ENCODE results near the gene KRT26. TPM values are rescaled to one million over a fixed set of nuclear protein-coding genes. Genes with fewer than 3 reads are reported as not detected.

The KRT26 gene
- total and polyA plus RNA-seq, 2 of the 8 experiments (the other 6 are each of a cell fraction or from before 2014, with no cell fraction given) = not detected

- H3K23me2 ChIP-seq (ENCODE audit: low read depth, low read length) = no peaks in the 10 kb centered on the region; the same call in 1 of the 2 replicates
- no peaks in the 10 kb centered on the region for H3K4me1 ChIP-seq (replicated peaks in 1 of 4; ENCODE audit: control insufficient read depth in 3 of 4, insufficient read depth in 4 of 4, low read length in 3 of 4)
- H2BK120ac ChIP-seq (replicated peaks; ENCODE audit: low read depth, low read length) = no peak overlapping the region
- no peak overlapping the region for H3K9ac ChIP-seq (replicated peaks in 1 of 4; ENCODE audit: extremely low read depth in 1 of 4, low read depth in 3 of 4, low read length in 3 of 4)
- H3K9me3 ChIP-seq (ENCODE audit: insufficient read depth in 2 of 2, low read depth in 1 of 2, low read length in 1 of 2) = no peaks in the 10 kb centered on the region
- ChIA-PET CTCF (ENCODE audit: partially characterized antibody) (interaction anchor here (1.5 to 1.6 kb wide), 3 partner anchors 9 to 131 kb away, joined by 3 to 6 read pairs (median 3); no protein-coding TSS in a partner anchor), POLR2A (ENCODE audit: partially characterized antibody) (no interaction called here)
- H3K18ac ChIP-seq (ENCODE audit: extremely low read depth, low read length) = no peak overlapping the region
- H3K14ac ChIP-seq (ENCODE audit: insufficient read length) = no peak overlapping the region
- H3K23ac ChIP-seq (ENCODE audit: insufficient read length) = no peak overlapping the region
- H2AFZ ChIP-seq (ENCODE audit: low read length) = no peak overlapping the region; the same call in 1 of the 2 replicates
- no peak overlapping the region for H4K5ac ChIP-seq (ENCODE audit: insufficient read length, low read depth, low read length)
- DNase-seq (ENCODE audit: low read depth in 1 of 2, low spot score in 2 of 2) = no peak
- H2BK20ac ChIP-seq (ENCODE audit: low read length) = no peak overlapping the region
- no peaks in the 10 kb centered on the region for H3K79me1 ChIP-seq (ENCODE audit: low read depth, low read length)
- H4K91ac ChIP-seq (replicated peaks; ENCODE audit: insufficient read length, low read length) = no peak overlapping the region
- 90% methylated on average over 14 of the region's 14 CpGs; no CpG with 5 or more reads in 1 of the 2 experiments for WGBS, 2 experiments (ENCODE audit: extremely low coverage in 1 of 2, insufficient coverage in 1 of 2, insufficient read length in 1 of 2, insufficient replicate concordance in 2 of 2, low coverage in 1 of 2, low lambda C conversion rate in 2 of 2, missing lambda C conversion rate in 1 of 2)
- no peak overlapping the region for H2BK15ac ChIP-seq (ENCODE audit: low read length)
- H2BK12ac ChIP-seq (ENCODE audit: low read depth, low read length) = no peak overlapping the region
- H3K4me3 ChIP-seq (ENCODE audit: extremely low read depth in 1 of 4, insufficient read depth in 2 of 4, low read depth in 3 of 4, low read length in 4 of 4) = no peak overlapping the region
- FAIRE-seq = no peak
- no peak overlapping the region for H4K8ac ChIP-seq (ENCODE audit: extremely low read depth, insufficient read depth, low read length)
- H3K56ac ChIP-seq (replicated peaks; ENCODE audit: insufficient read length, low read depth, low read length) = no peak overlapping the region
- no peak overlapping the region for H2BK5ac ChIP-seq (ENCODE audit: low read depth, low read length)
- H3K4me2 ChIP-seq (ENCODE audit: insufficient read depth in 1 of 2, low read depth in 2 of 2, low read length in 2 of 2) = no peak overlapping the region
- H3K27me3 ChIP-seq (replicated peaks in 1 of 4; ENCODE audit: control insufficient read depth in 3 of 4, extremely low read depth in 1 of 4, insufficient read depth in 3 of 4, low read length in 3 of 4) = peaks cover 0 to 1% (median 0%) of the 10 kb centered on the region in 4 experiments; a peak in 1 of 7 replicates
- H3K79me2 ChIP-seq (ENCODE audit: control insufficient read depth in 1 of 2, insufficient read depth in 2 of 2, low read length in 2 of 2) = no peaks in the 10 kb centered on the region
- H3K4ac ChIP-seq (replicated peaks; ENCODE audit: insufficient read length, low read depth, low read length) = no peak overlapping the region
- no peak overlapping the region for H3K27ac ChIP-seq (ENCODE audit: low read depth, low read length)
- H4K20me1 ChIP-seq (replicated peaks in 1 of 2; ENCODE audit: control insufficient read depth in 1 of 2, insufficient read depth in 2 of 2, low read length in 2 of 2) = no peaks in the 10 kb centered on the region
- H3K36me3 ChIP-seq (ENCODE audit: control insufficient read depth in 2 of 4, insufficient read depth in 4 of 4, low read length in 3 of 4) = no peaks in the 10 kb centered on the region
- no peak overlapping the region for H2AK5ac ChIP-seq (ENCODE audit: low read depth, low read length)
- TF ChIP-seq SP4 (IDR thresholded peaks at IDR 0.05; ENCODE audit: low read length) (no peak), PHF8 (conservative IDR thresholded peaks at IDR 0.05; ENCODE audit: low read depth, low read length) (no peak), NRF1 (IDR thresholded peaks at IDR 0.05; ENCODE audit: low read depth, low read length) (no peak), GTF2F1 (IDR thresholded peaks at IDR 0.05; ENCODE audit: borderline replicate concordance, low read depth, low read length) (no peak), KDM4A (IDR thresholded peaks at IDR 0.05; ENCODE audit: low read depth, low read length, severe bottlenecking) (no peak), SIX5 (IDR thresholded peaks at IDR 0.05; ENCODE audit: low read depth, low read length) (no peak), ASH2L (IDR thresholded peaks at IDR 0.05; ENCODE audit: low read length) (no peak), HDAC6 (IDR thresholded peaks at IDR 0.05; ENCODE audit: low read depth, low read length) (no peak), EP300 (IDR thresholded peaks at IDR 0.05; ENCODE audit: borderline replicate concordance in 1 of 2, low read depth in 2 of 2, low read length in 2 of 2) (no peak), BRCA1 (IDR thresholded peaks at IDR 0.05; ENCODE audit: low read depth, low read length) (no peak)
- TF ChIP-seq, protein P1, sequence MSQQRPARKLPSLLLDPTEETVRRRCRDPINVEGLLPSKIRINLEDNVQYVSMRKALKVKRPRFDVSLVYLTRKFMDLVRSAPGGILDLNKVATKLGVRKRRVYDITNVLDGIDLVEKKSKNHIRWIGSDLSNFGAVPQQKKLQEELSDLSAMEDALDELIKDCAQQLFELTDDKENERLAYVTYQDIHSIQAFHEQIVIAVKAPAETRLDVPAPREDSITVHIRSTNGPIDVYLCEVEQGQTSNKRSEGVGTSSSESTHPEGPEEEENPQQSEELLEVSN (IDR thresholded peaks at IDR 0.05) = no peak
- TF ChIP-seq, protein P2, sequence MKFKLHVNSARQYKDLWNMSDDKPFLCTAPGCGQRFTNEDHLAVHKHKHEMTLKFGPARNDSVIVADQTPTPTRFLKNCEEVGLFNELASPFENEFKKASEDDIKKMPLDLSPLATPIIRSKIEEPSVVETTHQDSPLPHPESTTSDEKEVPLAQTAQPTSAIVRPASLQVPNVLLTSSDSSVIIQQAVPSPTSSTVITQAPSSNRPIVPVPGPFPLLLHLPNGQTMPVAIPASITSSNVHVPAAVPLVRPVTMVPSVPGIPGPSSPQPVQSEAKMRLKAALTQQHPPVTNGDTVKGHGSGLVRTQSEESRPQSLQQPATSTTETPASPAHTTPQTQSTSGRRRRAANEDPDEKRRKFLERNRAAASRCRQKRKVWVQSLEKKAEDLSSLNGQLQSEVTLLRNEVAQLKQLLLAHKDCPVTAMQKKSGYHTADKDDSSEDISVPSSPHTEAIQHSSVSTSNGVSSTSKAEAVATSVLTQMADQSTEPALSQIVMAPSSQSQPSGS (IDR thresholded peaks at IDR 0.05; ENCODE audit: low read length) = no peak
These were observed 20.9 kb downstream of the KRT26 start for GRCh38 chr17:40751065-40751464.
